ENCODE measurements around the gene PTPRJ. TPM values are rescaled to one million over a fixed set of nuclear protein-coding genes. Genes with fewer than 3 reads are reported as not detected.

PTPRJ gene
- total and polyA plus RNA-seq, 2 of the 13 experiments (the other 11 are each of a cell fraction or from before 2014, with no cell fraction given), result 1.0 to 1.2 TPM

DNA sequence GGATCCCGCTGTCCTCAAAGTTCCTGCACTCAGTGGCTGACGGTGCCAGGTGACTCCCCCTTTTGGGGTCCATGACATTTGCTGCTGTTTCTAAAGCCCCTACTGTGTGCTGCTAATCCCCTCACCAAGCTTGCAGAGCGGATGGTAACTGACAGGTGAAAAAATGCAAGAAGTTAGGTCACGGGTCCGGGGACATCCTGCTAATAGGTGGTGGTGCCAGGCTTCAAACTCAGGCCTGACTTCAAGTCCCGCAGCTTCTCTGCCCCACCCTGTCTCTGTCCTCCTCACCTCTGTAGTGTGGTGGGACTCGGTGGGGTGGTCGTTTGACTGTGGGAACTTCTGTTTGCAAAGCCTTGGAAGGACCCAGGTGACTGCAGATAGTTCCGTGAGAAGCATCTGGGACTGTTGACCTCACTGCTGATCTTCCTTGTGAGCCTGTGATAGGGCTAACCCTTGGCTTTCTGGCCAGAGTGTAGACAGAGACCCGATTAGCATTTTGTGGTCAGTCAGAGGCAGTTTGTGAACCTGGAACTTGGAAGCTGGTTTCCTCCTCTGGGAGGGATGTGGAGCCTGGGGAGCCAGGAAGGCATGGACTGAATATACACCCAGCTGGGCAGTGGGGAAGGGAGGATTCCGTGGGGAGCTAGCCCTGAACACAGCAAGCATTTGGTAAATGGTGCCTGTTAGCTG lies 120.8 kb downstream of the PTPRJ start (continued):
- TF ChIP-seq ARID5B (CRISPR knock-in tag; IDR thresholded peaks at IDR 0.05), result no peak
- TF ChIP-seq YEATS2 (CRISPR knock-in tag; IDR thresholded peaks at IDR 0.05; ENCODE audit: borderline replicate concordance), result no peak
- no peak for TF ChIP-seq ZNF354B (CRISPR knock-in tag; IDR thresholded peaks at IDR 0.05)
- TF ChIP-seq, protein P1, sequence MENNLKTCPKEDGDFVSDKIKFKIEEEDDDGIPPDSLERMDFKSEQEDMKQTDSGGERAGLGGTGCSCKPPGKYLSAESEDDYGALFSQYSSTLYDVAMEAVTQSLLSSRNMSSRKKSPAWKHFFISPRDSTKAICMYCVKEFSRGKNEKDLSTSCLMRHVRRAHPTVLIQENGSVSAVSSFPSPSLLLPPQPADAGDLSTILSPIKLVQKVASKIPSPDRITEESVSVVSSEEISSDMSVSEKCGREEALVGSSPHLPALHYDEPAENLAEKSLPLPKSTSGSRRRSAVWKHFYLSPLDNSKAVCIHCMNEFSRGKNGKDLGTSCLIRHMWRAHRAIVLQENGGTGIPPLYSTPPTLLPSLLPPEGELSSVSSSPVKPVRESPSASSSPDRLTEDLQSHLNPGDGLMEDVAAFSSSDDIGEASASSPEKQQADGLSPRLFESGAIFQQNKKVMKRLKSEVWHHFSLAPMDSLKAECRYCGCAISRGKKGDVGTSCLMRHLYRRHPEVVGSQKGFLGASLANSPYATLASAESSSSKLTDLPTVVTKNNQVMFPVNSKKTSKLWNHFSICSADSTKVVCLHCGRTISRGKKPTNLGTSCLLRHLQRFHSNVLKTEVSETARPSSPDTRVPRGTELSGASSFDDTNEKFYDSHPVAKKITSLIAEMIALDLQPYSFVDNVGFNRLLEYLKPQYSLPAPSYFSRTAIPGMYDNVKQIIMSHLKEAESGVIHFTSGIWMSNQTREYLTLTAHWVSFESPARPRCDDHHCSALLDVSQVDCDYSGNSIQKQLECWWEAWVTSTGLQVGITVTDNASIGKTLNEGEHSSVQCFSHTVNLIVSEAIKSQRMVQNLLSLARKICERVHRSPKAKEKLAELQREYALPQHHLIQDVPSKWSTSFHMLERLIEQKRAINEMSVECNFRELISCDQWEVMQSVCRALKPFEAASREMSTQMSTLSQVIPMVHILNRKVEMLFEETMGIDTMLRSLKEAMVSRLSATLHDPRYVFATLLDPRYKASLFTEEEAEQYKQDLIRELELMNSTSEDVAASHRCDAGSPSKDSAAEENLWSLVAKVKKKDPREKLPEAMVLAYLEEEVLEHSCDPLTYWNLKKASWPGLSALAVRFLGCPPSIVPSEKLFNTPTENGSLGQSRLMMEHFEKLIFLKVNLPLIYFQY (CRISPR knock-in tag; IDR thresholded peaks at IDR 0.05; ENCODE audit: borderline replicate concordance), result no peak
- no peak for TF ChIP-seq CCAR2 (optimal IDR thresholded peaks at IDR 0.05; ENCODE audit: low read depth, low read length)
- TF ChIP-seq, protein P2, sequence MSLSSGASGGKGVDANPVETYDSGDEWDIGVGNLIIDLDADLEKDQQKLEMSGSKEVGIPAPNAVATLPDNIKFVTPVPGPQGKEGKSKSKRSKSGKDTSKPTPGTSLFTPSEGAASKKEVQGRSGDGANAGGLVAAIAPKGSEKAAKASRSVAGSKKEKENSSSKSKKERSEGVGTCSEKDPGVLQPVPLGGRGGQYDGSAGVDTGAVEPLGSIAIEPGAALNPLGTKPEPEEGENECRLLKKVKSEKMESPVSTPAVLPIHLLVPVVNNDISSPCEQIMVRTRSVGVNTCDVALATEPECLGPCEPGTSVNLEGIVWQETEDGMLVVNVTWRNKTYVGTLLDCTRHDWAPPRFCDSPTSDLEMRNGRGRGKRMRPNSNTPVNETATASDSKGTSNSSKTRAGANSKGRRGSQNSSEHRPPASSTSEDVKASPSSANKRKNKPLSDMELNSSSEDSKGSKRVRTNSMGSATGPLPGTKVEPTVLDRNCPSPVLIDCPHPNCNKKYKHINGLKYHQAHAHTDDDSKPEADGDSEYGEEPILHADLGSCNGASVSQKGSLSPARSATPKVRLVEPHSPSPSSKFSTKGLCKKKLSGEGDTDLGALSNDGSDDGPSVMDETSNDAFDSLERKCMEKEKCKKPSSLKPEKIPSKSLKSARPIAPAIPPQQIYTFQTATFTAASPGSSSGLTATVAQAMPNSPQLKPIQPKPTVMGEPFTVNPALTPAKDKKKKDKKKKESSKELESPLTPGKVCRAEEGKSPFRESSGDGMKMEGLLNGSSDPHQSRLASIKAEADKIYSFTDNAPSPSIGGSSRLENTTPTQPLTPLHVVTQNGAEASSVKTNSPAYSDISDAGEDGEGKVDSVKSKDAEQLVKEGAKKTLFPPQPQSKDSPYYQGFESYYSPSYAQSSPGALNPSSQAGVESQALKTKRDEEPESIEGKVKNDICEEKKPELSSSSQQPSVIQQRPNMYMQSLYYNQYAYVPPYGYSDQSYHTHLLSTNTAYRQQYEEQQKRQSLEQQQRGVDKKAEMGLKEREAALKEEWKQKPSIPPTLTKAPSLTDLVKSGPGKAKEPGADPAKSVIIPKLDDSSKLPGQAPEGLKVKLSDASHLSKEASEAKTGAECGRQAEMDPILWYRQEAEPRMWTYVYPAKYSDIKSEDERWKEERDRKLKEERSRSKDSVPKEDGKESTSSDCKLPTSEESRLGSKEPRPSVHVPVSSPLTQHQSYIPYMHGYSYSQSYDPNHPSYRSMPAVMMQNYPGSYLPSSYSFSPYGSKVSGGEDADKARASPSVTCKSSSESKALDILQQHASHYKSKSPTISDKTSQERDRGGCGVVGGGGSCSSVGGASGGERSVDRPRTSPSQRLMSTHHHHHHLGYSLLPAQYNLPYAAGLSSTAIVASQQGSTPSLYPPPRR (CRISPR knock-in tag; IDR thresholded peaks at IDR 0.05; ENCODE audit: borderline replicate concordance), result no peak
- no peak for TF ChIP-seq ZNF468 (CRISPR knock-in tag; IDR thresholded peaks at IDR 0.05)
- no peak for TF ChIP-seq NFIC (IDR thresholded peaks at IDR 0.05; ENCODE audit: low read length)
- no peak for TF ChIP-seq ZNF563 (CRISPR knock-in tag; IDR thresholded peaks at IDR 0.05)
- TF ChIP-seq ZNF597 (CRISPR knock-in tag; IDR thresholded peaks at IDR 0.05), result no peak
- TF ChIP-seq ZNF441 (CRISPR knock-in tag; IDR thresholded peaks at IDR 0.05; ENCODE audit: borderline replicate concordance), result no peak
- no peak for TF ChIP-seq ZFP82 (CRISPR knock-in tag; IDR thresholded peaks at IDR 0.05; ENCODE audit: borderline replicate concordance)
- no peak for TF ChIP-seq KDM2A (CRISPR knock-in tag; IDR thresholded peaks at IDR 0.05; ENCODE audit: borderline replicate concordance, low read depth)
- TF ChIP-seq ETV6 (CRISPR knock-in tag; conservative IDR thresholded peaks at IDR 0.05), result no peak
- TF ChIP-seq ZNF253 (CRISPR knock-in tag; IDR thresholded peaks at IDR 0.05; ENCODE audit: borderline replicate concordance), result no peak
